AG04450 (cell line): ENCODE results near the gene OMP. TPM values are rescaled to one million over a fixed set of nuclear protein-coding genes. Genes with fewer than 3 reads are reported as not detected.

Source experiments
- CTCF ChIA-PET: fragments of 300-600, 350-600 bp; formaldehyde crosslinking; extraction: SDS; loops from one replicate; lab custom pipeline; 2022; ENCODE audit warnings: antibody characterized with exemption, inconsistent platforms; lab: Charles Lee
- POLR2A ChIA-PET: fragments of 350-600 bp; formaldehyde crosslinking; extraction: SDS; loops from one replicate; lab custom pipeline; 2021; ENCODE audit warnings: antibody characterized with exemption, inconsistent platforms; lab: Yijun Ruan, JAX
- DNase-seq: peaks from one replicate; pipeline ENCODE4 v3.0.0-alpha.2; 2011; ENCODE audit warnings: low read depth, low spot score
- H3K27ac ChIP-seq: one replicate; pipeline ENCODE4 v1.5.1; 2012; ENCODE audit warnings: low read depth, low read length, control low read depth
- H3K27me3 ChIP-seq: one replicate; pipeline ENCODE4 v1.6.0; 2012; ENCODE audit warnings: low read length; ENCODE audit not compliant: control insufficient read depth, insufficient read depth
- H3K4me3 ChIP-seq: 2 replicates; pipeline ENCODE4 v1.5.1; 2011; ENCODE audit warnings: mild to moderate bottlenecking, low read depth, low read length, control low read depth
- H3K9me3 ChIP-seq: 2 replicates; pipeline ENCODE4 v1.5.1; 2012; ENCODE audit warnings: low read length; ENCODE audit not compliant: control insufficient read depth, insufficient read depth
- polyA plus RNA-seq: library from polyadenylated mRNA; depleted of rRNA; stranded (reverse); fragments of >200 nt; gene quantifications from 2 replicates; pipeline ENCODE4 v1.2.3, GENCODE V29; 2011
- TF ChIP-seq, protein P1 (sequence below): IDR thresholded peaks from 2 replicates; pipeline ENCODE4 v1.5.1; 2011; ENCODE audit warnings: low read depth, low read length, control low read depth, inconsistent platforms

OMP gene
- polyA plus RNA-seq, 1 experiment: not detected

DNA sequence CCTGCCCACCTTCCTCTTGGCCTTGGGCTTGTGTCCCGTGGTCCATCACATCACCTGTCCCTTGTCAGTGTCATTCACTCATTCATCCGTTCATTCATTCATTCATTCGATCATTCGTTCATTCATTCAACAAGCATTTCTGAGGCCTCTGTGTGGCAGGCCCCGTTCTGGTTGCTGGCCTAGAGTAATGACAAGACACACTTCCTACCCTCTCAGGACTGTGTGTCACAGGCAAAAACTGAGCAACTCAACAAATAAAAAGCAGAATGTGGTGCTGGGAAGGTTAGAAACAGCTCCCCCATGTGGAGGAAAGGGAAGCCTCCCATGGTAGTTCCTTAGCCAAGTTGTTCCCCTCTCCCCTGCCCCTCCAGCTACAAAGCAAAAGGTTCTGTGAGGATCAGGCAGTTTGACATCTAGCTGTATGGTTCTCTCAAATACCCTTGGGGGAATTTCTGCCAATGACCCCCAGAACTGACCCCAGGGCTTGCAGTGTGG lies 1.6 kb upstream of the OMP start:
- Histone ChIP-seq H3K27me3 (no peaks in the 10 kb centered on the region), H3K27ac (no peak overlapping the region), H3K9me3 (no peaks in the 10 kb centered on the region; the same call in 1 of the 2 replicates), H3K4me3 (no peak overlapping the region)
- TF ChIP-seq, protein P1, sequence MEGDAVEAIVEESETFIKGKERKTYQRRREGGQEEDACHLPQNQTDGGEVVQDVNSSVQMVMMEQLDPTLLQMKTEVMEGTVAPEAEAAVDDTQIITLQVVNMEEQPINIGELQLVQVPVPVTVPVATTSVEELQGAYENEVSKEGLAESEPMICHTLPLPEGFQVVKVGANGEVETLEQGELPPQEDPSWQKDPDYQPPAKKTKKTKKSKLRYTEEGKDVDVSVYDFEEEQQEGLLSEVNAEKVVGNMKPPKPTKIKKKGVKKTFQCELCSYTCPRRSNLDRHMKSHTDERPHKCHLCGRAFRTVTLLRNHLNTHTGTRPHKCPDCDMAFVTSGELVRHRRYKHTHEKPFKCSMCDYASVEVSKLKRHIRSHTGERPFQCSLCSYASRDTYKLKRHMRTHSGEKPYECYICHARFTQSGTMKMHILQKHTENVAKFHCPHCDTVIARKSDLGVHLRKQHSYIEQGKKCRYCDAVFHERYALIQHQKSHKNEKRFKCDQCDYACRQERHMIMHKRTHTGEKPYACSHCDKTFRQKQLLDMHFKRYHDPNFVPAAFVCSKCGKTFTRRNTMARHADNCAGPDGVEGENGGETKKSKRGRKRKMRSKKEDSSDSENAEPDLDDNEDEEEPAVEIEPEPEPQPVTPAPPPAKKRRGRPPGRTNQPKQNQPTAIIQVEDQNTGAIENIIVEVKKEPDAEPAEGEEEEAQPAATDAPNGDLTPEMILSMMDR: peak; percentile 58
- no peak for DNase-seq
- POLR2A ChIA-PET: no interaction called here
- CTCF ChIA-PET: interaction anchor here (1.0 to 2.4 kb wide), 9 partner anchors 10 to 447 kb away, joined by 3 to 12 read pairs (median 4); no protein-coding TSS in a partner anchor

DNA sequence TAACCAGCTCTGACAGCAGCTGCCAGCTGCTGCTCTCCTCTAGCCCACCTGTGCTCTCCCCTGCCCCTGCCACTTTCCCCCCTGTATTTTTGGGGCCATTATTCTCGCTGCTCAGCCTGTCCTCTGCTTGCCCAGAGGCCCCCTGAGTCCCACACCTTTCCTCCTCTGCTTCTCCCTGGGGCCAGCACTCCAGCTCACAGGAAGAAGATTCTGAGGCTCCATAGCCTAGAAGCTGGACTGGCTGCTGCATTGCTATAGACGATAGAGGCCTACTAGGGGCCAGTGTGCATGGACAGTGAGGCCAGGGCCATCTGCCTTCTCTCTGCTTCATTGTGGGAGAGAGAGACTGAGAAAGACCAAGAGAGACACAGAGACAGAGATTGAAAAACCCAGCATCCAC lies 679 bp downstream of the OMP start:
- ChIA-PET POLR2A (no interaction called here), CTCF (interaction anchor here (1.4 kb wide), 1 partner anchor 12 kb away, joined by 7 read pairs; no protein-coding TSS in a partner anchor)
- no peak overlapping the region for H3K27ac ChIP-seq
- no peaks in the 10 kb centered on the region for H3K27me3 ChIP-seq
- no peaks in the 10 kb centered on the region; the same call in 1 of the 2 replicates for H3K9me3 ChIP-seq
- TF ChIP-seq, protein P1: no peak
- H3K4me3 ChIP-seq: no peak overlapping the region
- no peak for DNase-seq

DNA sequence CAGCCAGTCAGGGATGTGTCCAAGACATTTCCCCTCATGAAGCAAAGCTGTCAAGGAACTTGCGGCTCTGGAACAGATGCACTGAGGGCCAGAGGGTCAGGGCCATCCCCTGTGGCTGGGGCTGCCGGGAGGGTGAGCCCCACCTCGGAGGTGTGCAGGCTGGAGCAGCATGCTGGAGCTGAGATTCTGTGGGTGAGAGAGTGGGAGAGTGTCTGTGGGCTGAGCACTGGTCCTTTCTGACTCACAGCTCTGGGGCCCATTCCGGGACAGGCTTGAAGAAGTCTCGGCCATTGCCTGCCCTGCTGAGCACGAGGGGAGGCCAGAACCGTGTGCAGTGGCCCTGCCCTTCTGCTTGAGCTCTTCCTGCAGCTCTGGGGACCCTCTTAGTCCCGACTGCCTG lies 2.1 kb downstream of the OMP start:
- no peaks in the 10 kb centered on the region; the same call in 1 of the 2 replicates for H3K9me3 ChIP-seq
- TF ChIP-seq, protein P1: no peak
- no peaks in the 10 kb centered on the region for H3K27me3 ChIP-seq
- ChIA-PET CTCF (interaction anchor here (0.9 to 1.4 kb wide), 2 partner anchors 14 to 57 kb away, joined by 3 to 7 read pairs; no protein-coding TSS in a partner anchor), POLR2A (no interaction called here)
- no peak overlapping the region for H3K4me3 ChIP-seq
- no peak for DNase-seq
- H3K27ac ChIP-seq: no peak overlapping the region

DNA sequence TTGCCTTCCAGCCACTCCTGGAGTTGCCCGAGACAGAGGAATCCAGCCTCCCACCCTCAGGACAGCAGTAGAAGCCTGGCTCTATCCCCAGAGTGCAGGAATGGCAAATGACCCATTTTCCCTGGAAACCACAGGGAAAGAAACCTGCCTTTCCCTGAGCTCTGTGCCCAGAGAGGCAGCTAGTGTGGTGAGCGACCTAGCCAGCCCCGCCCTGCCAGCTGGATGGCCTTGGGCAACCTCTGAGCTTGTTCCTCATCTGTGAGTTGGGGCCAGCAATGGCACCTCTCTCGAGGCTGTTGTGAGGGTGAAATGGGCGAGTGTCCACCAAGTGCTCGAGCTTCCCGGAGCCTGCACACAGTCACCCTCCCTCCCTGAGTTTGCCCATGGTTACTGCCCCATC lies 3.7 kb downstream of the OMP start:
- TF ChIP-seq, protein P1: no peak
- H3K4me3 ChIP-seq: no peak overlapping the region
- ChIA-PET CTCF (interaction anchor here (1.0 to 3.4 kb wide), 4 partner anchors 15 to 59 kb away, joined by 3 to 23 read pairs (median 10); partner anchors contain the start of gene MYO7A), POLR2A (no interaction called here)
- H3K9me3 ChIP-seq: no peaks in the 10 kb centered on the region; the same call in 1 of the 2 replicates
- no peaks in the 10 kb centered on the region for H3K27me3 ChIP-seq
- H3K27ac ChIP-seq: no peak overlapping the region
- DNase-seq: no peak

DNA sequence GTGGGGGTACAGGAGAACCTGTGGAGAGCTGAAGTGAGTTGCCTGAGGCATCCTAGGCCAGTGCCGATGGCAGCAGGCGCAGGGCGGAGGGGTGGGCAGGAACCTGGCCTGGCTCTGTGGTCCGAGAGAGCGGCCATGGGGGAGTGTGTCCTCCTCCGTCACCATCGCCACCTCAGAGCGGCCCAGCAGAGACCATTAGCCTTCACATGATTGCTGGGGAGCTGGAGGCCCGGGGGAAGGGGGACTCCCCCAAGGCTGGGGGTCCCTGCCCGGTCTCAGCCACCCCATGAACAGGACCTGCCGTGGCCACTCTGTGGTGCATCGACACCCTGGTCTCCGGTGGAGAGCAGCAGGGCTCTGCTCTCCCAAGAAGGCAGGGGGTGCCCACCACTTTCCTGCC lies 4.1 kb downstream of the OMP start:
- TF ChIP-seq, protein P1: no peak
- ChIA-PET POLR2A (interaction anchor here (0.5 kb wide), 1 partner anchor 63 kb away, joined by 3 read pairs; no protein-coding TSS in a partner anchor), CTCF (interaction anchor here (1.0 to 3.4 kb wide), 5 partner anchors 16 to 61 kb away, joined by 3 to 23 read pairs (median 7); partner anchors contain the start of gene MYO7A)
- DNase-seq: no peak
- no peak overlapping the region for H3K27ac ChIP-seq
- no peaks in the 10 kb centered on the region for H3K27me3 ChIP-seq
- no peaks in the 10 kb centered on the region; the same call in 1 of the 2 replicates for H3K9me3 ChIP-seq
- no peak overlapping the region for H3K4me3 ChIP-seq
